GM12878 (cell line): ENCODE data around the gene PBRM1. TPM values are rescaled to one million over a fixed set of nuclear protein-coding genes. Genes with fewer than 3 reads are reported as not detected.

Source experiments
- ATAC-seq: fragments of 200-7000 bp; cut with Tn5 transposase; 3 replicates; pipeline ENCODE4 v1.9.1; 2020; ENCODE audit warnings: mild to moderate bottlenecking, moderate library complexity
- BruUV-seq: library from RNA; stranded (reverse); fragments of 400-500 nt; replicated peaks from 2 replicates; lab custom pipeline; 2021; lab: Mats Ljungman, UMichigan
- CTCF ChIA-PET: fragments of 300-600 bp; sonication (Branson Sonifier 250); formaldehyde crosslinking; extraction: SDS; loops from one replicate; lab custom pipeline; 2021; ENCODE audit warnings: inconsistent platforms; lab: Yijun Ruan, JAX
- POLR2A ChIA-PET: fragments of 350-600 bp; formaldehyde crosslinking; extraction: SDS; loops from one replicate; lab custom pipeline; 2021; ENCODE audit warnings: inconsistent platforms; lab: Charles Lee
- RAD21 ChIA-PET: fragments of 300-600 bp; sonication (Branson Sonifier 250); formaldehyde crosslinking; loops from one replicate; lab custom pipeline; 2023; ENCODE audit warnings: antibody characterized with exemption; ENCODE audit not compliant: unreplicated experiment; lab: Charles Lee
- SMC1A ChIA-PET: fragments of 300-600 bp; sonication (Branson Sonifier 250); formaldehyde crosslinking; loops from one replicate; lab custom pipeline; 2023; ENCODE audit not compliant: unreplicated experiment, uncharacterized antibody; lab: Charles Lee
- DNase-seq: peaks from one replicate; pipeline ENCODE4 v3.0.0-alpha.2; 2011; ENCODE audit warnings: low read depth, low spot score
- FAIRE-seq: peaks from 3 replicates; lab custom pipeline; 2011; peaks lifted over from hg19 to GRCh38; lab: Jason Lieb, UNC
- H2AFZ ChIP-seq: 2 replicates; pipeline ENCODE4 v1.6.0; 2011; ENCODE audit warnings: low read depth, low read length, control low read depth; ENCODE audit not compliant: control insufficient read depth
- H3K27ac ChIP-seq: 2 replicates; pipeline ENCODE4 v1.5.1; 2011; ENCODE audit warnings: control low read depth; ENCODE audit not compliant: control insufficient read depth, insufficient read depth
- H3K27me3 ChIP-seq, 2 experiments: replicated peaks in 1 of 2; 2 replicates each; pipeline versions ENCODE4 v1.6.0 to v1.6.1; 2011; ENCODE audit warnings: low read length in 1 of 2; ENCODE audit not compliant: control insufficient read depth in 2 of 2, insufficient read depth in 2 of 2
- H3K36me3 ChIP-seq, 2 experiments: 2 replicates each; pipeline ENCODE4 v1.5.1; 2011; ENCODE audit warnings: low read length in 1 of 2; ENCODE audit not compliant: control insufficient read depth in 2 of 2, insufficient read depth in 2 of 2
- H3K4me1 ChIP-seq: 2 replicates; pipeline ENCODE4 v1.6.1; 2011; ENCODE audit warnings: mild to moderate bottlenecking, low read length, moderate library complexity, mixed read lengths; ENCODE audit not compliant: control insufficient read depth, insufficient read depth
- H3K4me2 ChIP-seq: 2 replicates; pipeline ENCODE4 v1.6.0; 2011; ENCODE audit warnings: control low read depth; ENCODE audit not compliant: control insufficient read depth, insufficient read depth
- H3K4me3 ChIP-seq: fragments of 200-600 bp; sonication (generic); 2 replicates; pipeline ENCODE4 v1.5.1; 2016
- H3K79me2 ChIP-seq: 2 replicates; pipeline ENCODE4 v1.6.0; 2011; ENCODE audit warnings: low read length; ENCODE audit not compliant: control insufficient read depth, insufficient read depth
- H3K9ac ChIP-seq: 2 replicates; pipeline ENCODE4 v1.8.0; 2011; ENCODE audit warnings: low read length, control low read depth, mixed read lengths; ENCODE audit not compliant: control insufficient read depth, insufficient read depth
- H3K9me3 ChIP-seq: replicated peaks from 3 replicates; pipeline ENCODE4 v1.5.1; 2011; ENCODE audit warnings: mild to moderate bottlenecking, low read length; ENCODE audit not compliant: control insufficient read depth, insufficient read depth
- H4K20me1 ChIP-seq: 2 replicates; pipeline ENCODE4 v1.6.0; 2011; ENCODE audit not compliant: control insufficient read depth, insufficient read depth
- ATF2 ChIP-seq: IDR thresholded peaks from 2 replicates; pipeline ENCODE4 v1.6.1; 2012; ENCODE audit warnings: low read length, inconsistent platforms
- BRCA1 ChIP-seq: IDR thresholded peaks from 2 replicates; pipeline ENCODE4 v1.6.1; 2011; ENCODE audit warnings: low read depth, low read length, improper control_type of control experiment
- CBX5 ChIP-seq: sonication (generic); IDR thresholded peaks from 2 replicates; pipeline ENCODE4 v1.6.1; 2016; ENCODE audit warnings: low read depth, moderate library complexity, mild to moderate bottlenecking, inconsistent platforms
- FOS ChIP-seq: IDR thresholded peaks from 3 replicates; pipeline ENCODE4 v1.6.1; 2011; ENCODE audit warnings: borderline replicate concordance; ENCODE audit not compliant: insufficient read length; ENCODE audit errors: extremely low read depth
- IKZF2 ChIP-seq, 2 experiments: fragments of 450-650 bp; IDR thresholded peaks; 2 replicates each; pipeline ENCODE4 v1.6.1; 2017; ENCODE audit warnings: mild to moderate bottlenecking in 2 of 2, moderate library complexity in 2 of 2
- IRF5 ChIP-seq: fragments of 450-650 bp; IDR thresholded peaks from 2 replicates; pipeline ENCODE4 v1.6.1; 2017; ENCODE audit warnings: borderline replicate concordance
- LARP7 ChIP-seq: fragments of 450-650 bp; IDR thresholded peaks from 2 replicates; pipeline ENCODE4 v1.6.1; 2017; ENCODE audit warnings: mild to moderate bottlenecking
- MEF2A ChIP-seq: IDR thresholded peaks from 2 replicates; pipeline ENCODE4 v1.6.1; 2011; ENCODE audit warnings: low read depth, mild to moderate bottlenecking, low read length, moderate library complexity; ENCODE audit not compliant: insufficient read depth
- NBN ChIP-seq: fragments of 450-650 bp; IDR thresholded peaks from 2 replicates; pipeline ENCODE4 v1.6.1; 2016
- RCOR1 ChIP-seq: conservative IDR thresholded peaks from 2 replicates; pipeline ENCODE4 v1.6.1; 2012; ENCODE audit warnings: low read depth, low read length, improper control_type of control experiment
- TAF1 ChIP-seq: IDR thresholded peaks from 2 replicates; pipeline ENCODE4 v1.6.1; 2011; ENCODE audit warnings: mild to moderate bottlenecking, low read depth, low read length, borderline replicate concordance
- WRNIP1 ChIP-seq: IDR thresholded peaks from 2 replicates; pipeline ENCODE4 v1.6.1; 2011; ENCODE audit warnings: low read depth, low read length, improper control_type of control experiment, borderline replicate concordance
- ZBTB33 ChIP-seq: fragments of 450-650 bp; IDR thresholded peaks from 2 replicates; pipeline ENCODE4 v1.6.1; 2017; ENCODE audit warnings: mild to moderate bottlenecking
- ZNF24 ChIP-seq: fragments of 450-650 bp; IDR thresholded peaks from 2 replicates; pipeline ENCODE4 v1.6.1; 2017; ENCODE audit warnings: antibody characterized with exemption, mild to moderate bottlenecking
- ZNF384 ChIP-seq: IDR thresholded peaks from 2 replicates; pipeline ENCODE4 v1.6.1; 2012; ENCODE audit warnings: low read depth, mild to moderate bottlenecking, low read length, improper control_type of control experiment, borderline replicate concordance
- ZNF592 ChIP-seq: fragments of 450-650 bp; IDR thresholded peaks from 2 replicates; pipeline ENCODE4 v1.6.1; 2017; ENCODE audit warnings: mild to moderate bottlenecking, moderate library complexity
- WGBS: methylation state at CpG from one replicate; pipeline ENCODE4 v1.1.6; 2016; ENCODE audit warnings: low lambda C conversion rate; ENCODE audit not compliant: insufficient replicate concordance, insufficient coverage; ENCODE audit errors: missing lambda C conversion rate; 5-methylcytosine and 5-hydroxymethylcytosine counted together
- in situ Hi-C: fragments of 300-500 bp; cut with MboI; formaldehyde crosslinking; loops from 9 replicates; pipeline ENCODE4 v1.14.3; 2018; ENCODE audit warnings: mixed read lengths
- intact Hi-C: fragments of 100-400 bp; cut with micrococcal nuclease; formaldehyde crosslinking; loops from one replicate; pipeline ENCODE4 v1.14.2; 2022; ENCODE audit not compliant: unreplicated experiment
- polyA plus RNA-seq, 11 experiments: library from polyadenylated mRNA; depleted of rRNA in 4 of 11; unstranded in 6 of 11; stranded (reverse) in 5 of 11; fragments of >200 nt; fragmentation: Nextera tagmentation in 4 of 11; fragmentation: Illumina TruSeq in 1 of 11; extraction: Ambion mirVana in 4 of 11; extraction: Trizol in 1 of 11; gene quantifications; 1 replicate in 1 of 11; 2 replicates in 10 of 11; pipeline versions ENCODE4 v1.2.1 to v1.2.3, GENCODE V29; 2011 to 2016; ENCODE audit warnings: inconsistent platforms in 2 of 11, missing spikeins in 2 of 11, low read depth in 1 of 11
- total RNA-seq, 4 experiments: library from RNA; depleted of rRNA in 3 of 4; stranded (reverse); fragments of >200 nt in 3 of 4; fragmentation: Illumina TruSeq in 1 of 4; extraction: Trizol in 1 of 4; gene quantifications; 2 replicates each; pipeline versions ENCODE4 v1.2.1 to v1.2.3, GENCODE V29; 2013 to 2021

The PBRM1 gene
- total and polyA plus RNA-seq, 10 of the 15 experiments (the other 5 are each of a cell fraction or from before 2014, with no cell fraction given): 8.9 to 88.9 (median 39.3) TPM

- WGBS: 0% methylated on average over 62 of the region's 78 CpGs
- ATAC-seq (peak; percentile 3), DNase-seq (no peak), FAIRE-seq (no peak)
- Histone ChIP-seq H3K9me3 (no peaks in the 10 kb centered on the region), H3K9ac (peak overlapping the region; percentile 74), H4K20me1 (no peaks in the 10 kb centered on the region), H3K79me2 (peaks cover 44% of the 10 kb centered on the region), H3K4me3 (peak overlapping the region; percentile 81), H2AFZ (peak overlapping the region; percentile 67), H3K27ac (peak overlapping the region; percentile 36), H3K4me1 (peaks cover 13% of the 10 kb centered on the region), H3K27me3 (no peaks in the 10 kb centered on the region), H3K4me2 (peak overlapping the region; percentile 92), H3K36me3 (peaks cover 0 to 4% of the 10 kb centered on the region in 2 experiments; a peak in 2 of 4 replicates)
- POLR2A ChIA-PET: interaction anchor here (1.0 kb wide), 2 partner anchors 10 to 26 kb away, joined by 3 read pairs; no protein-coding TSS in a partner anchor
- intact Hi-C loops (no loop called here), in situ Hi-C loops (no loop called here)
- RAD21 ChIA-PET: no interaction called here
- BruUV-seq: no TSS peak
- CTCF ChIA-PET: no interaction called here
- SMC1A ChIA-PET: no interaction called here
- TF ChIP-seq RCOR1: no peak
- TF ChIP-seq NBN: peak; percentile 53
- no peak for TF ChIP-seq ZNF384
- TF ChIP-seq IRF5: no peak
- no peak for TF ChIP-seq TAF1
- TF ChIP-seq IKZF2 (IDR thresholded peaks at IDR 0.05): no peak
- TF ChIP-seq ATF2: no peak
- TF ChIP-seq ZNF24: no peak
- no peak for TF ChIP-seq ZBTB33
- no peak for TF ChIP-seq ZNF592
- no peak for TF ChIP-seq FOS
- no peak for TF ChIP-seq BRCA1
- TF ChIP-seq CBX5: no peak
- TF ChIP-seq WRNIP1: no peak
- TF ChIP-seq MEF2A: no peak
- TF ChIP-seq LARP7: peak; percentile 70
Measured at GRCh38 chr3:52532838-52533622, 152.7 kb downstream of the PBRM1 start.
